Measurements from ENCODE around the gene EZH2.

EZH2 gene

DNA sequence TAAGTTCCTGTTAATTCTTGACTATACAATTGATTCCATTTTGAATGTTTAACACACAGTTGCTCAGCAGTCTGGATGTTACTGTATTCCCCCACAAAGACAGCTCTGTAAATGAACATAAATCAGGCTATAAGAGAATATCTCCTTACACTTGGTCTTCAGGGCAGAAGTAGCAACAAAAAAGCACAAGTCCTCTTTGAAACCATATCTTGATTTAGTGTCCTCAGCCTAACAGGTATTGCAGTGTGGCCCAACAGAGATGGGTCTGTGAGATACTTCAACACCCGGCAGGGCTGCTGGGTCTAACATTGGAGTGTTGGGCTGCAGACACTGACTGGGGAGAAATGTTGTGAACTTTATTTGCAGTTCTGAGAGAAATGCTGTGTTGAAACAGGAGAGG is 109.6 kb downstream of the EZH2 start:
- ChIA-PET CTCF (interaction anchor here (0.7 to 2.8 kb wide), 7 partner anchors 8 to 199 kb away, joined by 3 to 10 read pairs (median 5); no protein-coding TSS in a partner anchor), POLR2A (no interaction called here)
- no peak overlapping the region for H3K4me3 ChIP-seq (ENCODE audit: low read depth, low read length)
- TF ChIP-seq, protein P1, sequence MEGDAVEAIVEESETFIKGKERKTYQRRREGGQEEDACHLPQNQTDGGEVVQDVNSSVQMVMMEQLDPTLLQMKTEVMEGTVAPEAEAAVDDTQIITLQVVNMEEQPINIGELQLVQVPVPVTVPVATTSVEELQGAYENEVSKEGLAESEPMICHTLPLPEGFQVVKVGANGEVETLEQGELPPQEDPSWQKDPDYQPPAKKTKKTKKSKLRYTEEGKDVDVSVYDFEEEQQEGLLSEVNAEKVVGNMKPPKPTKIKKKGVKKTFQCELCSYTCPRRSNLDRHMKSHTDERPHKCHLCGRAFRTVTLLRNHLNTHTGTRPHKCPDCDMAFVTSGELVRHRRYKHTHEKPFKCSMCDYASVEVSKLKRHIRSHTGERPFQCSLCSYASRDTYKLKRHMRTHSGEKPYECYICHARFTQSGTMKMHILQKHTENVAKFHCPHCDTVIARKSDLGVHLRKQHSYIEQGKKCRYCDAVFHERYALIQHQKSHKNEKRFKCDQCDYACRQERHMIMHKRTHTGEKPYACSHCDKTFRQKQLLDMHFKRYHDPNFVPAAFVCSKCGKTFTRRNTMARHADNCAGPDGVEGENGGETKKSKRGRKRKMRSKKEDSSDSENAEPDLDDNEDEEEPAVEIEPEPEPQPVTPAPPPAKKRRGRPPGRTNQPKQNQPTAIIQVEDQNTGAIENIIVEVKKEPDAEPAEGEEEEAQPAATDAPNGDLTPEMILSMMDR (IDR thresholded peaks at IDR 0.05; ENCODE audit: insufficient read depth, low read length, missing control alignments) = no peak
- no peak for DNase-seq (ENCODE audit: low read depth, low spot score)

DNA sequence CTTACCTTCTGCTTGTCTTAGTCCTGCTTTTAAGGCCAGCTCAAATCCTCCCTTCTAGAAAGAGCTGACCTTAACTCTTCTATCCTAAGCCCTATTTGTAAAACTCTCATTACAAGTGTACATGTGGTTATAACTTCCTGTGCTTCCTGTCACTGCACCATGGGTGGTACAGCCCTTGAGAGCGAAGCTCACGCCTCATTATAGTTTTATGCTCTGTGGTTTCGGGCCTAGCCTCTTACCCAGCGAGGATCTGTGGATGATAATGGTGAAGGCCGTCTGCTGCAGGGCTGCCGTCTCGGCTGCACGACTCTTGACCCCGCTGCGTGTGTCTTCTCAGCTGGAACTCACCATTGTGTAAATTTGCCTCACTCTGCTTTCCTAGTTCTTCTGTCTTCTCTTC is 110.8 kb downstream of the EZH2 start:
- ChIA-PET POLR2A (interaction anchor here (1.0 kb wide), 1 partner anchor 75 kb away, joined by 3 read pairs; the partner anchor contains the start of gene CUL1), CTCF (interaction anchor here (1.3 to 2.8 kb wide), 3 partner anchors 9 to 198 kb away, joined by 4 to 10 read pairs (median 8); no protein-coding TSS in a partner anchor)
- TF ChIP-seq, protein P1 (IDR thresholded peaks at IDR 0.05; ENCODE audit: insufficient read depth, low read length, missing control alignments) = no peak
- H3K4me3 ChIP-seq (ENCODE audit: low read depth, low read length) = no peak overlapping the region
- no peak for DNase-seq (ENCODE audit: low read depth, low spot score)

DNA sequence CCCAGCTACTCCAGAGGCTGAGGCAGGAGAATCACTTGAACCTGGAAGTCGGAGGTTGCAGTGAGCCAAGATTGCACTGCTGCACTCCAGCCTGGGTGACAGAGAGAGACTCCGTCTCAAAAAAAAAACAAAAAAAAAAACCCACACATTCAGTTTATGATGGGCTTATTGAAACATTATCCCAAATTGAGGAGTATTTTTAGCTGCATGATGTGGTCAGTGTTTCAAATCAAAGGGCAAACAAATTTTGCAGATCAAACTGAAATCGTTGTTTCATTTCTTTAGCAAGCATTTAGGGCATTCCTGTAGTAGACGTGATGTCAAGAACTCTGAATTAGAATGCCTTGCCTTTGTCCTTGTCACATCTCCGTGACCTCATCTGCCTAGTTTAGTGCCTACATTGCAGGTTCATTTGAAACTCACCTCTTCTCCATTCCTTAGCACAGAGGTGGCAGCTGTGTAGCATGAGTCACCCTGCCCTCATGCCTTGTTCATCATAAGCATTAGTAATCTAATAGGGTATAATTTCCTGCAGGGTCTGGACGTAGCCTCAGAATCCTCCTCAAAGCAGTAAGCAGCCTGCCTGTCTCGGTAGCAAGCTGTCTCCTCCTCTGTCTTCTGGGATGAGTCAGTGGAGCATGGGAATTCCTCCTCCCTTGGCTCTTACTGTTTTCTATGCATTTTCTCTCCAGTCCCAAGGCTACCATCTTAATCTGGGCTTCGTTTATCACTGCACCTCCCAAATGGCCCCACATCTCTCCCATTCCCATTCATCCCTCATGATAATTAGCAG is 111.6 kb downstream of the EZH2 start:
- POLR2A ChIA-PET = interaction anchor here (0.5 to 1.0 kb wide), 2 partner anchors 11 to 74 kb away, joined by 3 read pairs; partner anchors contain the start of gene CUL1
- peak; percentile 73 for DNase-seq (ENCODE audit: low read depth, low spot score)
- H3K4me3 ChIP-seq (ENCODE audit: low read depth, low read length) = no peak overlapping the region

DNA sequence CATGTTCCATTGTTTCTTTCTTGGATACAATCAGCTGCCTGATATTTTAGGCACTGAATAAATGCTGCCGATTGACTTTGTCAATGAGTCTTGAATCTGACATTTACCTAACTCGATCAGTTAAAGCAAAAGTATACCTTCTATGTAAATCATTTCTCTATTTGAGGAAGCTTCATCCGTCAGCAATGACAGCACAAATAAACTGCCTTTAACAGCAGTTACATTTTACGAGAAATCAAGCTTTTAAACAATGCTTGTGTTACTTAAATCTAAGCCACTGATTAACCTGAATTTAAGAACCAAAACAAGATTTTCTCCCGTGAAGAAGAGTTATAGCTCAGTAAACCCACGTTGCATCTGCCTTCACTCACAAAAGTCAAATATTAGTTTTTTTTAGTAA is 114.1 kb downstream of the EZH2 start:
- ChIA-PET CTCF (interaction anchor here (1.7 kb wide), 1 partner anchor 195 kb away, joined by 4 read pairs; no protein-coding TSS in a partner anchor), POLR2A (no interaction called here)
- TF ChIP-seq, protein P1 (IDR thresholded peaks at IDR 0.05; ENCODE audit: insufficient read depth, low read length, missing control alignments) = no peak
- no peak overlapping the region for H3K4me3 ChIP-seq (ENCODE audit: low read depth, low read length)
- no peak for DNase-seq (ENCODE audit: low read depth, low spot score)

More for the DNA sequence above, 111.6 kb downstream of the EZH2 start:
- TF ChIP-seq, protein P1 (IDR thresholded peaks at IDR 0.05; ENCODE audit: insufficient read depth, low read length, missing control alignments) = no peak
- CTCF ChIA-PET = interaction anchor here (2.6 to 2.8 kb wide), 2 partner anchors 190 to 197 kb away, joined by 8 to 10 read pairs; no protein-coding TSS in a partner anchor

DNA sequence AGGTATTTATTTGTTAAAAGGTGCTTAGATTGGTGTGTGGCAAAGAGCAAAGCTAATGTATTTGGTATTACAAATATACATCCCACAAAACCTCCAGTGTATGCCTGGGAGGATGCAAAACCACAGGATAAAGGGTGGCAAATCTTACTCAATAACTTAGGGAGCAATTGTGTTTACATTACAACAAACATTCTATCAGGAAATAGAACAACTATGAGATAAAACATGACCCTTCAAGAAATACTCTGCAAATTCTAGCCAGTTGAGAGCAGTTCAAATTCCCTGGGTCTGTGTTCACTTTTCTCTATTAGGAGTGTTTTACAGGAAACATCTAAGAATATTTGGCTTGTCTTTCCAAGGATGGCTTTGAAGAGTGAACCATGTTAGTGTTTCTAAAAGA is 120.5 kb downstream of the EZH2 start:
- CTCF ChIA-PET = interaction anchor here (1.1 kb wide), 1 partner anchor 93 kb away, joined by 3 read pairs; no protein-coding TSS in a partner anchor

More for the DNA sequence above, 120.5 kb downstream of the EZH2 start:
- no peak for DNase-seq (ENCODE audit: low read depth, low spot score)
- no peak overlapping the region for H3K4me3 ChIP-seq (ENCODE audit: low read depth, low read length)
- TF ChIP-seq, protein P1 (IDR thresholded peaks at IDR 0.05; ENCODE audit: insufficient read depth, low read length, missing control alignments) = no peak
- POLR2A ChIA-PET = no interaction called here

Measured in AG04449 (cell line).